Femur (tissue), 1 donor: Measurements from ENCODE around the gene VWA2.

ENCODE experiments used
- DNase-seq: peaks from one replicate; pipeline ENCODE4 v3.0.0-alpha.2; 2017

VWA2 gene

GRCh38 chr10:114301177-114301576 lies 62.1 kb downstream of the VWA2 start:
- no peak for DNase-seq

GRCh38 chr10:114301951-114302710 lies 63.1 kb downstream of the VWA2 start:
- no peak for DNase-seq

GRCh38 chr10:114303556-114303955 lies 64.5 kb downstream of the VWA2 start:
- no peak for DNase-seq

GRCh38 chr10:114304017-114304570 lies 65.0 kb downstream of the VWA2 start:
- peak; percentile 90 for DNase-seq

- peak; percentile 59 for DNase-seq
Measured at GRCh38 chr10:114304571-114305421, 65.7 kb downstream of the VWA2 start.

GRCh38 chr10:114305521-114305925 lies 66.5 kb downstream of the VWA2 start:
- no peak for DNase-seq

GRCh38 chr10:114306116-114306973 lies 67.3 kb downstream of the VWA2 start:
- no peak for DNase-seq

- DNase-seq = no peak
Measured at GRCh38 chr10:114307731-114308130, 68.7 kb downstream of the VWA2 start.

- no peak for DNase-seq
Measured at GRCh38 chr10:114308531-114309363, 69.7 kb downstream of the VWA2 start.

- DNase-seq = no peak
Measured at GRCh38 chr10:114309364-114309651, 70.3 kb downstream of the VWA2 start.

- DNase-seq = no peak
Measured at GRCh38 chr10:114310346-114310745, 71.3 kb downstream of the VWA2 start.

- no peak for DNase-seq
Measured at GRCh38 chr10:114311023-114311422, 72.0 kb downstream of the VWA2 start.

- DNase-seq = no peak
Measured at GRCh38 chr10:114311496-114312209, 72.6 kb downstream of the VWA2 start.

- DNase-seq = no peak
Measured at GRCh38 chr10:114313139-114313538, 74.1 kb downstream of the VWA2 start.

GRCh38 chr10:114313866-114314265 lies 74.8 kb downstream of the VWA2 start:
- DNase-seq = no peak

GRCh38 chr10:114315566-114316420 lies 76.7 kb downstream of the VWA2 start:
- DNase-seq = peak; percentile 34

- DNase-seq = peak; percentile 1
Measured at GRCh38 chr10:114316744-114317143, 77.7 kb downstream of the VWA2 start.

- DNase-seq = no peak
Measured at GRCh38 chr10:114319406-114320248, 80.6 kb downstream of the VWA2 start.
